Measurements from ENCODE around the gene LHFPL5.

DNA sequence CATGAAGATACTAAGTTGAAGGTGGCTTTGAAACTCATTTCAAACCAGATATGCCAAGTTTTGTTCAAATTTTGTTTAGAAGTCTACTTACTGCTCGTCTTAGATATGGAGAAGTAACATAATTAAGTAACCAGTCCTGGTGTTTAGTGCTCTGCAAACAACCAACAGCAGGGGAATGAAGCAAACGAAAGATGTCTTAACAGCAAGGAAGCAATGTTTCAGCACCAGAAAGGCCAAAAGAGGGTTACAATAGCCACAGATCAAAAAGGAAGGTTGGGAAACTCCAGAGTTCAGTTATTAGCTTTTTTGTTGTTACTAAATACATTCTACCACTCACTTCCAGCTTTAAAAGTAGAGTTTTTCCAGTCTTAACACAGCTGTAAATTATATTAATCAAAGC, 45.1 kb downstream of the LHFPL5 start:
- TF ChIP-seq CTCF (conservative IDR thresholded peaks at IDR 0.05; ENCODE audit: low read length): no peak
- TF ChIP-seq EZH2phosphoT487 (IDR thresholded peaks at IDR 0.05; ENCODE audit: borderline replicate concordance, low read depth, low read length): no peak

All from OCI-LY7 (cell line).